Kidney glomerular epithelial cell (primary cell): Measurements from ENCODE around the gene ASAP2.
A peak's percentile ranks its signal among the peaks of the same experiment; 100 is the strongest.

ENCODE experiments used
- DNase-seq: peaks from one replicate; lab custom pipeline; 2025; lab: John Stamatoyannopoulos, UW

ASAP2 gene

DNA sequence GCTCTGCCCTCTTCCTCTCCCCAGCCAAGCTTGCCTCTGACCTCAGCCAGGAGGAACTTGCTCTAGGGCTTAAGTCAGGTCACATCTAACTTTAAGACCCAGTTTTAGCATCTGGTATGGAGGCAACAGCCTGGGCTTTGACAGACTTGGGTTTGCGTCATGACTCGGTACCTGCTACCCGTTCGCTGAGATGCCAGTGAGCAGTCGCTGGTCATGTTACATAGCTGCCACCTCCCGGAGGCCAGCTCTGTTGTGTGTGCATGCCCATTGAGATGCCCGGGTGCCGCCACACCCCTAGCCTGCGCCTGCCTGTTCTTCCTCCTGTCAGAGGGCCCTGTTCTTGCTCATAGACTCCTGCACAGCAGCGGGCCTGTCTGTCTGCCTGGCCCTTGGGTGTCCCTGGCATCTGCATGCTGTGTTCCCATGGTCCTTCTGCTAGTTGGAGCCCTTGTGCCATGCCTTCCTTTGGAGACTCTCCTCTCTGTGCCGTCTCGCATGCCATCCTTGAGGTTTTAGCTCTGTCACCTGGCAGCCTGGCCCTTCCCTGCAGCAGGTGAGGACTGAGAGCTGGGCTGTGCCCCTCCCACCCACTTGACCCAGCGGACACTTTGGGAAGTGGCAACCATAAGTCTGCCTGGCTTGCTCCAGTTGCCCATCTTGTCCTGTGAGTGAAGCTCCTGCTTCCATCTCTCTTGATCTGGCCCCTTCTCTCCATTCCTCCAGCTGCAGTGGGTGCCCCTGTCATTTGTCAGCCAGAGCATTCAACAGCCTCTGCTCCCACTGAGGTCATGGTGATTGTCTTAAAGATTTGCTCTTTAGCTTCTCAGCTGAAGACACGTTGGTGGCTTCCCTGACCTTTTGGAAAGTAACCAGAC lies 24.9 kb downstream of the ASAP2 start:
- DNase-seq = no peak

DNA sequence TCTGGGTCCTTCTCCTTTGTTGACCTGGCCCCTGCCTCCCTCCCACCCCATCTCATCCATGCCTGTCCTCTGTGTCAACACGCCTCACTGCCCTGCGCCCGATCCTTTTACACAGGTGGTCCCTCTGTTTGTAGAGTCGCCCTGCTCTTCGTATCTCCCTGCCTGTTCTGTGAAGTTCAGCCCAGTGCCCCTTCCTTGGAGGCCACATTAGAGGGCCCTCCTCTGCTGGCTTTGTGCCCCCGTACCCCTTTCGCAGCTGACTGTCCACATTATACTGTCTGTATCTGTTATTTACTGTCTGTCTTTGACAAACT lies 25.5 kb downstream of the ASAP2 start:
- no peak for DNase-seq

DNA sequence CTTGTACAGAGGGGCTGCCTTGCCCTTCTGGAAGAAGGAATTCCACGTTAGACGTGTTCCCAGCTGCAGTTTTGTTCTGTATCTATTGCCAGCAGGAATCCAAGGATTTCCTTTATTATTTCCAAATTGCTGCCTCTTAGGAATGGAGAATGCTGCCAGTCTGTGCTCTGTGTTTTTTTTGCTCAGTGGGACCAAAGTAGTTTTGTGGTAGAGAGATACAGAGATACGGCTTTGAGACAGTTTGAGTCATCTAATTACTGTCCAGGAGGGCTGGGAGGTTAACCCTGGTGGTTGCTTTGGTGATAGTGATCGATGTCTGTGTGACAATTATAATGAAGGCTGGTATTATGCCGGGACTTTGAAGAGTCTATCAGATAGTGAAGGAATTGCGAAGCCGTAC lies 26.3 kb downstream of the ASAP2 start:
- DNase-seq = peak; percentile 82

DNA sequence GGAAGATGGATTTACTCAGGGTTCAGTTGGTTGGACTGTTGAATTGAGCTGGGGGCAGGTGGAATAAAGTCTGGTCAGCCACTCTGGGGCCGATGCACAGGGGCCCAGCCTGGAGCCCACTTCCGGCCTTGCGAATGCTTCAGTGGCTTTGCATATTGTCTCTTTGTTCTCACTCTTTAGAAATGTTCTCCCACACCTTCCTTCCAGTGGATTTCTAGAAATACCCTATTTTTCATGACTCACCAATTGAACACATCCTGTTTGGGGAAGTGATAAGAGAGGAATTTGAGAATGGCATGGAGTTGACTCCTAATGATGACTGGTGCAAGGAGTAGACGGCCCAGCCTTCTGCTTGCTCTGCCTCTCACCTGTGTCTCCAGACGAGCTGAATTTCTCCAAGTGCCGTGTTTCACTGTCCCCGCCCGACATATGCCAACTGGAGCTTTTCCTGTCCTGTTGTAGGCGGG lies 28.1 kb downstream of the ASAP2 start:
- peak; percentile 99 for DNase-seq

DNA sequence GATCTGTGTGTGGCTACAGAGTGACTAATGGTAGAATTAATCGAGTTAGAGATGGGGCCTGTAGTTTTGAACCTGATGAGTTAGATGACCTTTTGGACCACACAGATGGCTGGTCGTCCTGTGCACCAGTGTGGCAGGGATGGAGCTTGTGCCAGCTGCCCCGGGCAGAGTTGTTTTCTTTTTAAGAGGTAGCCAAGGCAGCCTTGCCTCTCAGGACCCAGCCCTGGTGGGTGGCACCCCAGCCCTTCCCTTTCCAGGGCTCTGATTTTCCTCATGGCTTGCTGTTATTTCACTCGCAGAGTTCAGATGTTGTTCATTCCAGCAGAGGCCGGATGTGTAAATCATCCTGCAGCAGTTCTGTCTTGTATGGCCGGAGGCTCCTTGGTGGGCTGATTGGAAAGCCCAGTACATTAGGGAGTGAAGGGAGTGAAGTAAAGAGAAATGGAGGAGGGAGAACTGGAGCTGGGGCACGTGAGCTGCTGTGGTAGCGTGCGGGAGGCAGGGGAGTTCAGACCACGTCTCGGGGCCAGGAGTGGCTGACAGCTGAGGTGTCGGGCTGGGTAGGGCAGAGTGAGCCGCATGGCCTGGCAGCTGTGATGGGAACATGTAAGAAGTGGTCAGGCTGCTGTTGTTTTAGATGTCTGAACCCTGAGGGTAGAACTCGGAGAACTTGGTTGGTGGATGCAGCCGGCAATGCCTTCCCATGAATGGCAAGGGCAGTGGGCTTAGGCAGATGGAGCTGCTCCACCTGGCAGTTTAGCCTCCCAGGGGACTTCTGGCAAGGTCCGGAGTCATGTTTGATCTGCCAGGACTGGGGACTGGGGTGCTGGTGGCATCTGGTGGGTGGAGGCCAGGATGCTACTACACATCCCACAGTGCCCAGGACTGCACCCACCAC lies 28.8 kb downstream of the ASAP2 start:
- DNase-seq = peak; percentile 88

DNA sequence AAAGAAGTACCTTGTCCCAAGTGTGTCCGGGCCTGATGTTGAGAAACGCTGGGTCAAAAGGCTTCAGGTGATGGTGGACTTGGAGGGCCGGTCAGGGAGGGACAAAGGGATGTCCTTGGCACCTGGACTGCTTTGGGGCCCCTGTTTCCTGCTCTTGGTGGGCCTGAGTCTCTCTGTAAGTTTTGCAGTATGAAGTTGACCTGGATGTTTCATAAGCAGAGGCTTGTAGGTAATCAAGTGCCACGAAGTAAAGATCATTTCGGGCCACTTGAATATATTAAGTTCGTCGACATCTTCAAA lies 29.4 kb downstream of the ASAP2 start:
- DNase-seq = no peak

DNA sequence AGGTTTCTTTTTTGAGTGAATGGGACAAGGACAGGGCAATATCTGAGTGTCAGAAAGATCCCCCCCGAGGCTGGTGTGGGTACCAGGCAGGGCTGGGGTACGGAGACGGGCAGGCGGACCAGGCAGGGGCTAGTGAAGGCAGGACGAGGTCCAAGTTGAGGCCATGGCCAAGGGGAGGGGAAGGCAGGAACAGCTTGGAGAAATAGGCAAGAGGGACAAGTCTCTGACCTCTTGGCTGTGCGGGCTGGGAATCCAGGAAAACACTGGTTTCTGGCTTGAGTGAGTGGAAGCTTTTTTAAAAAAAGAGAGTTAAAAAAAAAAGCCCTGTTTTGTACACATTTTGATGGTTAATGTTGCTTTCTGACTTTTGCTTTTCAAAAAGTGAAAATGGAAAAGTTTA lies 30.3 kb downstream of the ASAP2 start:
- no peak for DNase-seq

DNA sequence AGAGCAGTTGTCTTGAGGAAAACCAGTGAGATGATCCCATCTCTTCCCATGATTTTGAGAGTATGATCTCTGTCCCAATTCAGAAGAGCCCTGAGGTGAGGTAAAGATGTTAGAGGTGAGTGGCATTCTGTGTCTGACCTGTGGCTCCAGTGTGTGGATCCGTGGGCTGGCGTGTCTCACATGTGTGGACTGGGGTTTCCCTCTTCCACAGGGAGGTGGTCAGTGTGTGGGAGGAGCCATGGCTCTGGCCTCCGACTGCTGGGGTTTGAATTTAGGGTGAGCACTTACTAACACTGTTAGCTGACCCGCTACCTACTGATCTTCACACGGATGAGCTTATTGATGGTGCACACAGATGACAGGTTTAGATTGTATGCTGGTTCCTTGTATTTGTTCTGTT lies 31.2 kb downstream of the ASAP2 start:
- DNase-seq = no peak

DNA sequence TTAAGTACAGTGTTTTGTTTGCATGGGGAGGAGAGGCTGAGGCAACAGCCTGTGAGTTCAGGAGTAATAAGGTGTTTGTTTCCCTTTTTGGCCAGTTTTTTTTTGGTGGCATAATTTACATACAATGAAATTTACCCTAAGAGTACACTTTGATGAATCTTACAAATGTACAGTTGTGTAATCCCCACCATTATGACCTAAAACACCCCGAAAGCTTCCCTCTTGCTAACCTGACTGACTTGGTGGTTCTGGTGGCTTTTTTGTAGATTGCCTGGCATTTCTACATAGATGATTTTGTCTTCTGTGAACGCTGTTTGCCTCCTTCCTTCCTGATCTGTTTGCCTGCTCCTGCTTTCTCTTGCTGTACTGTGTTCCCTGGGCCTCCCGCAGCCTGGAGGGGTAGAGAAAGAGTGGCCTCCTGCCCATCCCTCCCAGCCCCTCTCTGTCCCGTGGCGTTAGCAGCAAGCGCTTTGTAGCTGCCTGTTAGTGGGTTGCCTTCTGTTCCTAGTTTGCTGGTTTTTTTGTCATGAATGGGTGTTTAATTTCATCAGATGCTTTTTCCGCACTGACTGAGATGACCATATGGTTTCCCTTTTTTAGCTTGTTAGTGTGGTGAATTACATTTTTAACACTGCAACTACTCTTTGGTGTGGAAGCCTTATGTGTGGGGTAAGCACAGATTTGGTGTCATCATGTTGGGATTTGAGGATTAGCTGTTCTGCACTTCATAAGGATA lies 32.1 kb downstream of the ASAP2 start:
- DNase-seq = no peak

DNA sequence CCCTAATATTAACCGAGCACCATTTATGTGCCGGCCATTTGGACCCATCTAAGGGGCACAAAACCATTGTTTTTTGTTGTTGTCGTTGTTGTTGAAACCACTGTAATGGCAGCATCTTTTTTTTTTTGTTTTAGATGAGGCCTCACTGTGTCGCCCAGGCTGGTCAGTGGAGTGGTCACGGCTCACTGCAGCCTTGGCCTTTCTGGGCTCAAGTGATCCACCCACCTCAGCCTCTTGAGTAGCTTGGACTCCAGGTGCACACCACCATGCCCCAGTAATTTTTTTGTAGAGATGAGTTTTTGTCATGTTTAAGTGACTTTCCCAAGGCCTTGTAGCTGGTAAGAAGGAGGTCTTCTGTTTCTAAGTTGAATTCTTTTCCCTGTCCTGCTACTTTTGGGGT lies 33.0 kb downstream of the ASAP2 start:
- DNase-seq = no peak

DNA sequence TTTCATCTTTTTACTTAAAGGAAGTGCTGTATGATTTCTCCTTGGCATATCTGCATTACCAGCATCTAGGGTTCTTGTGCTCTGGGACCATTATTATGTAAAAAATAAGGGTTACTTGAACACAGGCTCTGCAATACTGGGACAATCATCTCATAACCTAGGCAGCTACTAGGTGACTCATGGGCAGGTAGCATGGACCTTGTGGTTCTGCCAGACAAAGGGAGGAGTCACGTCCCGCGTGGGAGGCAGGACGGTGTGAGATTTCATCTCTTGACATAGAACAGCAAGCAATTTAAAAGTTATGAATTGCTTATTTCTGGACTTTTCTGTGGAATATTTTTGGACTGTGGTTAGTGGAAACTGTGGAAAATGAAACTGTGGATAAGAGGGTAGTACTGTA lies 34.1 kb downstream of the ASAP2 start:
- DNase-seq = peak; percentile 33

DNA sequence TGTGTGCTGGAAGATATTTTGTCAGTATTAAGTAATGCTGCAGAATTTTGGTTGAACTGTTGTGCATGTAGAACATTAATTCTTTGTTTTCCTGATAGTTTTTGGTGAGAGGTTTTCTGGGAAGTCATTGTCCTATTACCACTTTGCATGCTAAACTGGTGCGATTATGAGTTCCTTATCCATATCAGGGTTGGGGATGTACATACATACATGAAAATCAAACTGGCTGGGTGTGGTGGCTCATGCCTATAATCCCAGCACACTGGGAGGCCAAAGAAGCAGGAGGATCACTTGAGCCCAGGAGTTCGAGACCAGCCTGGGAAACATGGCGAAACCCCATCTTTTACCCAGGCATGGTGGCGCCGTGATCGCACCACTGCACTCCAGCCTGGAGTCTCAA lies 34.6 kb downstream of the ASAP2 start:
- no peak for DNase-seq

DNA sequence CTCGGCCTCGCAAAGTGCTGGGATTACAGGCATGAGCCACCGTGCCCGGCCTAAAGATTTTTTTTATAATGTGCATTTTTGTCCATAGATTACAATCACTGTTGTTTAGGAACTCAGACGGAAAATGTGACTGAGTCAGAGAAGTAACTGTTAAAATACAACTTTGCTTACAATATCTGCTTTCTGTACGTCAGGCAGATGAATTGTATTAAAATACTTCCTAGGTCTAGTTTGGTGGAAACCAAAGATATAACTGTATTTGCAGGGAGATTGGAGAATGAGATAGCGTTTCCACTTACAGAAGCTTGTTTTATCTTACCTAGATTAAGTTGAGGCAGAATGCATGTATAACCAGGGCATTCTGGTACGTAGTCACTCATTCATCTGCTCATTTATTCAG lies 36.7 kb downstream of the ASAP2 start:
- DNase-seq = no peak

DNA sequence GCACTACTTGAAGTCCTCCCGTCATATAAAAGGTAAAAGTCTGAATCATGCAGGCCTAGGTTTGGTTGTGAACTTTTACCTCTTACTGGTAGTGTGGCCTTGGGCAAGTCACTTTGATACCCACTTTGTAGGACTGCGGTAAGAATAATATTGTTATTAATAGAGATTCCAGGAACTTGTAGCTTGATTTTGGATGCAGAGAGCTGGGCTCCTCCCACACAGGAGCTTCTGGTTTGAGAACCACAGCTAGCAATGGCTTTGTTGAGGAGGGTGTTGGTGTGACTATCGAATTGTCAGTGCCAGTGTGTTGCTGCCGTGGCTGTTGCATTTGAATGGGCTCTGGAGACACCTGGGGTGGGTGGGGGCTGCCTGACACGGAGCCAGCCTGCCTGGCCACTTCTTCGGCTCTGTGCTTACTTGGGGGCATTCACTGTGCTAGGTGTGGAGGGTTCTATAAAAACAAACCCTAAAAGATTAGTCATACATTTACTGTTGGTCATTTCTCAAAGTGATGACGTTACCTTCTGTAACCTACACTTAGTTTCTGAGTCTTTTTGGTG lies 38.5 kb downstream of the ASAP2 start:
- DNase-seq = no peak

DNA sequence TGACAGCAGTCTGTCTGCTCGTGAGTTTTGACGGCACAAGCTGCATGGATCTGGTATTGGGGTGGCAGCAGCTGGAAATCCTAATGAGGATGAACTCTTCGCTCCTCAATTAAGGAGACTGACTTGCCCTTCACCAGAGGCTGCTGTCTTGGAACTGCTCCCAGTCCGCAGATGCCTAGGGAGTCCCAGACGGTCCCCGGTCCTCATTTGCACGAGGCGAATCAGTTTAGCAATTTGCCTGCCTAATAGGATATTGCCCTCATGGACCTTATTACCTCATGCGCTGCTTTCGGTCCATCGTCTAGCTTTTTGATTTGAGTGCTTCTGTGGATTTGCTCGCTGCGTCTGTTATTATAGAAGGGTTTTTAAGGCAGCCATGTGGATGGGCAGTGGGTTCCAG lies 40.6 kb downstream of the ASAP2 start:
- no peak for DNase-seq

DNA sequence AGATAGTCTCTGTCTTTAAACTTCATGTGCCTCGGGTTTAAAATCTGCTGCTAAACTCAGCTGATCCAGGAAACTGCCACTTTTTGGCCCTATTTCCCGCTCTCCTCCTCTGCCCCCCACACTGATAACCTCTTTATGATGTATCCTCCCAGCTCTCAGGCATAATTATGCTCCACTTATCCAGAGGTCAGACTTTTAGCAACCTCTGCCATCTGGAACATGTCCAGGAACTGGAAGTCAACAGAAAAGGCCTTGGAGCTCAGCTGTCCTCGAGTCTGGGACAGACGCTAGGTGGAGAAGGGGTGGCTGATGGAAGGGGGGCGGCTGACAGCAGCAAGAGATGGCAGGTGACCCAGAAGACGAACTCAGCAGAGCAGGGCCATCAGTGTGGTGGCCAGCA lies 41.2 kb downstream of the ASAP2 start:
- no peak for DNase-seq

DNA sequence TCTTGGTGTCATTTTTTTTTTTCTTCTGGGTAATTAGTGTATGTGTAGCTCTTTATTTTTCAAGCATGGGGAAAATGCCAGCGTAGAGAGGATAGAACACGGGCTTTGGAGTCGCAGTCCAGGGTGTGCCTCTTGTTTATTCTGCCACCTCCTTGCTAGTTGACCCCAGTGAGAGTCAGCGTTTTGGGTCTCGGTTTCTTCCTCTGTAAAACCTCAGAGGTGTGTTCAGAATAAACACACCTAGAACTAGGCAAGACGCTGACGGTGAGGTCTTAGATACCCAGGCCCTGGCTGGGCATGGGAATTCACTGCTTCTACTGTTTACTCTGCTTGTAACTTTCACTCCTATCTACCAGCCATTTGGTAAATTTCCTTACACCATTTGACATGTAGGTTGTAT lies 41.8 kb downstream of the ASAP2 start:
- no peak for DNase-seq

DNA sequence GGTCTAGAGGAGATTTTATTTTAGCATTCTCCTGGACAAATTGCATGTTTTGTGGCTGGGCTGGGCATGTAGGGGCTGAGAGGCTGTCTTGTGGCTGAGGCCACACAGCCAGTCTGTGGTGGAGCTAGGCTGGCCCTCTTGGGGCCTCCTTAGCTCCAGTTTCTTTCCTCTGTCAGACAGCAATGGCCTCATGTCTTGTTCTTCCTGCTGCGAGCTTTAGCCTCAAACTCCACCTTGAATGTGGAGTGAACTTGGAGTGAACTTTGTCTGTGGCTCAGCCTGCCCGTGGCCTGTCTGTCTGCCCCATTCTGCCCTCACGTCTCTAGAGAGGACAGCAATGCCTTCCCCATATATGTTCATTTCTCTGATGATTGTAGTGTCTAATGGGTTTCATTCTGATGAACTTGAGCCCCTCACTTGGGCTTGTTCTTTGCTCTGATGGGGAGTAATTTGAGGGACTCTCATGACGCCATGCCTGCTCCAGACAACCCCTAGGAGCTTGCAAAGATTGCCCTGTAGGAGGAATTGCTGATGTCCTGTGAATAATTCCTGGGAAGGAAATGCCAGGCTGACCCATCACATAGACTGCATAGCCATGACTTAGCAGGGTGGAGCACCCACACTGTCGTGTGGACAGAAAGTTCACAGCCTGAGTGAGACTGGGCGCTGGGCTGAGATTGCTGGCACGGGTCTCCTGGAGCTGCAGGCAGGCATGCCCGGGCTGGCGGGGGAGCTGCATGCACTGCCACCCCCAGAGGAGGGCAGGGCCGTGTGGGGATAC lies 42.6 kb downstream of the ASAP2 start:
- peak; percentile 8 for DNase-seq

DNA sequence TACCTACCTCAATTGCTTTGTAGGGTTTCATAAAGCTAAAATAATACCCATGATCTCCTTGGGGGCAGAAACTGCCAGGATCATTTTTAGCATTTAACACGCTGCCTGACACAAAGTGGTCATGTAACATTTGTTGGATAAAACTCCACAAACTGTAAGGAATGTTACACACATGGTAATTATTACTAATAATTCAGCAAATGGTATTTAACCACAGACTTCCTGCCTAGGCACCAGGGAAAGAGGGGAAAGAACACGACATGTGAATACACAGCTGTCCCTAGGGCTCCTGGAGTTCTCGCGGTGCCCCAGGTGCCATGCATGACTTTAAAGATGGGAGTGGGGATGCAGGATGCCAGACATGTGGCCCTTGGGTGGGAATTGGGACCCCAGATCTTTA lies 43.5 kb downstream of the ASAP2 start:
- no peak for DNase-seq

DNA sequence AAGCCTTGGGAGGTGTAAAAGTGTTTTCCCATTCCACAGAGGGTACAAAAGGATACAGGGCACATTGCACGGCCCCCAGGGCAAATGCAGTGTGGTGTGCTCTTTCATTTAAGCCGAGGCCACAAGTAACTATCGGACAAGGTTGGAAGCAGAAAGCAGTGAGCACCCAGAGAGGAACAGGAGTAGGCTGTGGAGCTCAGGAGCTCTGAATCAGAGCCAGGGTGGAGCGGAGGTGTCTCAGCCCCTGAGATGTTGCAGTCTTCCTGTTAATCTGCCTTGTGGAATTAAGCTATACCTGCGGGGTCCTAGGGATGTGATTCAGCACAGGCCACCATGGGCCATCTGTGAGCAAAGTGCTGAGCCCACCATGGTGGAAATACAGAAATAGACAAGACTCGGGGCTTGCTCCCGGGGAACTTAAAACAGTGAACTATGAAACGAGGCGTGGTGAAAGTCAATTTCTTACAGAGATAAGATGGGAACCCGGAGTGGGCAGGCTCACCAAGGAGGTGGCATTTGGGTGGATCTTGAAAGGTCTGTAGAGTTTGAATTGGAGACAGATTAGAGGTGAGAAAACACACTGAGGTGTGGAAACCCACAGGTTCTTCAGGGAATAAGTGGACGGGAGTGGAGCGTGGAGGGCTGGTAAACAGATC lies 44.0 kb downstream of the ASAP2 start:
- DNase-seq = no peak
